ENCODE measurements around the gene SSBP1. TPM values are rescaled to one million over a fixed set of nuclear protein-coding genes. Genes with fewer than 3 reads are reported as not detected.
"Not testable (repeated sequence)": the region's sequence is repeated elsewhere in the genome, so short reads cannot be mapped to it uniquely, and the experiment has no call there.

The SSBP1 gene
- total and polyA plus RNA-seq, 2 of the 4 experiments (the other 2 are of a cell fraction) = 158 to 204 TPM

GRCh38 chr7:141751904-141752303 lies 13.7 kb downstream of the SSBP1 start:
- H3K56ac ChIP-seq (ENCODE audit: extremely low read depth, insufficient read depth, low read length); H4K8ac ChIP-seq (ENCODE audit: low read depth in 2 of 2, low read length in 2 of 2); H2BK5ac ChIP-seq (ENCODE audit: low read depth, low read length, poor library complexity, severe bottlenecking); BruUV-seq (replicated peaks); H3K4me1 ChIP-seq (ENCODE audit: control insufficient read depth, insufficient read depth, low read length); H3K27me3 ChIP-seq (ENCODE audit: control insufficient read depth, insufficient read depth, low read length); H3K9me1 ChIP-seq (ENCODE audit: insufficient read depth, low read length); H3K9ac ChIP-seq (ENCODE audit: low read depth, low read length); H3K4me2 ChIP-seq (ENCODE audit: low read depth, low read length); H2BK20ac ChIP-seq (ENCODE audit: low read depth, low read length); intact Hi-C loops (cut with micrococcal nuclease); H2AK9ac ChIP-seq (replicated peaks; ENCODE audit: low read depth, low read length, poor library complexity); H2AFZ ChIP-seq (replicated peaks; ENCODE audit: low read length, poor library complexity); in situ Hi-C loops (cut with MboI; ENCODE audit: low sequenced_read_pairs); H3K27ac ChIP-seq (ENCODE audit: insufficient read depth, low read length); H4K20me1 ChIP-seq (ENCODE audit: insufficient read depth, low read length); POLR2A ChIA-PET (ENCODE audit: unreplicated experiment); H2AK5ac ChIP-seq (ENCODE audit: low read depth, low read length); CTCF ChIA-PET; dilution Hi-C loops (cut with HindIII; ENCODE audit: low sequenced_read_pairs, unreplicated experiment); H4K91ac ChIP-seq (ENCODE audit: insufficient read depth, low read depth, low read length); H2BK120ac ChIP-seq (ENCODE audit: low read depth, low read length); H3K23ac ChIP-seq (ENCODE audit: low read depth, low read length); H3K4ac ChIP-seq (ENCODE audit: low read depth, low read length); H3K79me1 ChIP-seq (ENCODE audit: low read depth in 1 of 2, low read length in 2 of 2); H4K5ac ChIP-seq (ENCODE audit: low read depth, low read length); H3K18ac ChIP-seq (ENCODE audit: low read depth, low read length); ATAC-seq (ENCODE audit: low read depth); H3K14ac ChIP-seq (replicated peaks; ENCODE audit: low read depth, low read length); H3K4me3 ChIP-seq (ENCODE audit: insufficient read depth, low read depth, low read length); H2BK15ac ChIP-seq (ENCODE audit: low read depth, low read length): not testable (repeated sequence)
- DNase-seq = peak; percentile 6
- no CpG with 5 or more reads among the region's 10 CpGs for WGBS, 2 experiments (ENCODE audit: extremely low coverage in 2 of 2, insufficient read length in 1 of 2)
- Histone ChIP-seq H3K9me3 (ENCODE audit: control insufficient read depth, insufficient read depth, low read length) (peaks cover 15% of the 10 kb centered on the region), H3K36me3 (ENCODE audit: control insufficient read depth, insufficient read depth, low read length) (peaks cover 42% of the 10 kb centered on the region)
